Kidney (tissue), 22 donors: Measurements from ENCODE around the gene SP140L. TPM values are rescaled to one million over a fixed set of nuclear protein-coding genes. Genes with fewer than 3 reads are reported as not detected.
A peak's percentile ranks its signal among the peaks of the same experiment; 100 is the strongest.
"Not testable (repeated sequence)": the region's sequence is repeated elsewhere in the genome, so short reads cannot be mapped to it uniquely, and the experiment has no call there.

Experiments used
- DNase-seq, 5 donors: peaks; one replicate each; pipeline ENCODE4 v3.0.0-alpha.2; 2013 to 2020
- FAIRE-seq: peaks from 2 replicates; lab custom pipeline; 2012; peaks lifted over from hg19 to GRCh38; lab: Jason Lieb, UNC
- H3K27ac ChIP-seq, 2 donors: one replicate each; pipeline ENCODE4 v1.7.0; 2013; ENCODE audit warnings: low read depth in 2 of 2, low read length in 2 of 2, inconsistent platforms in 1 of 2
- H3K27me3 ChIP-seq: one replicate; pipeline ENCODE4 v1.7.1; 2013; ENCODE audit warnings: low read length, inconsistent platforms; ENCODE audit not compliant: control insufficient read depth, insufficient read depth
- H3K36me3 ChIP-seq, 3 donors: one replicate each; pipeline versions ENCODE4 v1.7.0 to v1.7.1; 2013; ENCODE audit warnings: low read length in 3 of 3, control low read depth in 1 of 3, inconsistent platforms in 1 of 3; ENCODE audit not compliant: insufficient read depth in 3 of 3, control insufficient read depth in 2 of 3
- H3K4me1 ChIP-seq, 3 donors: one replicate each; pipeline versions ENCODE4 v1.7.0 to v1.7.1; 2013; ENCODE audit warnings: low read length in 3 of 3, inconsistent platforms in 1 of 3, low read depth in 1 of 3; ENCODE audit not compliant: control insufficient read depth in 2 of 3, insufficient read depth in 2 of 3
- H3K4me3 ChIP-seq, 3 donors: one replicate each; pipeline versions ENCODE4 v1.7.0 to v1.8.1; 2013; ENCODE audit warnings: low read length in 3 of 3, control low read depth in 1 of 3, inconsistent platforms in 1 of 3
- H3K9ac ChIP-seq, 3 donors: one replicate each; pipeline versions ENCODE4 v1.7.0 to v1.7.1; 2013; ENCODE audit warnings: low read length in 3 of 3, control low read depth in 1 of 3, inconsistent platforms in 1 of 3
- H3K9me3 ChIP-seq, 3 donors: one replicate each; pipeline versions ENCODE4 v1.7.0 to v1.7.1; 2013; ENCODE audit warnings: low read length in 3 of 3, control low read depth in 1 of 3, inconsistent platforms in 1 of 3; ENCODE audit not compliant: control insufficient read depth in 2 of 3, insufficient read depth in 1 of 3
- CTCF ChIP-seq: IDR thresholded peaks from 3 replicates; pipeline ENCODE4 v1.5.1; 2012; ENCODE audit warnings: mild to moderate bottlenecking, moderate library complexity, borderline replicate concordance; ENCODE audit not compliant: insufficient read depth; ENCODE audit errors: extremely low read depth
- intact Hi-C: fragments of 100-400 bp; cut with DNase I; formaldehyde crosslinking; loops from one replicate; pipeline ENCODE4 v1.11.1; 2022
- long read RNA-seq, 10 donors: library from polyadenylated mRNA in 1 of 10; unstranded in 1 of 10; transcript quantifications; one replicate each; pipeline ENCODE4 v2.0.0 and lab custom pipeline, GENCODE V29; 2021 to 2026
- polyA plus RNA-seq: library from polyadenylated mRNA; stranded (reverse); fragments of 350-450 nt; fragmentation: Illumina TruSeq; extraction: RNeasy Lipid Tissue Mini Kit (QIAGEN cat#74804); gene quantifications from one replicate; pipeline ENCODE4 v1.2.3, GENCODE V29; 2014; ENCODE audit warnings: low read depth, low replicate concordance; ENCODE audit not compliant: insufficient read depth
- total RNA-seq: library from RNA; stranded (reverse); fragmentation: NEBNext Ultra II Directional; extraction: Animal tissue kit (Norgen Biotek cat#: 25700); gene quantifications from one replicate; pipeline ENCODE4 v1.2.1, GENCODE V29; 2021
- donor health status: control.
- donor health status: control.
- donor health status: control.
- donor health status: control.
- donor health status: control.
- donor health status: DM: yes; HTN: yes; CAD: no.
- donor health status: Normal renal cell carcinoma (clear cell type).

SP140L gene
- total RNA-seq (23.8 TPM), polyA plus RNA-seq (4.6 TPM)
- long read RNA-seq, donor 1, result 0 reads
- long read RNA-seq, donor 2, result 0 reads
- long read RNA-seq, donor 3, result 0 reads
- long read RNA-seq, donor 4, partial matches to known transcripts, result 0 of 1 reads
- long read RNA-seq, donor 4, other reads (novel, unspliced or antisense), result 0 of 1 reads
- long read RNA-seq, donor 5, result 0 reads
- long read RNA-seq, donor 6, result 0 reads
- long read RNA-seq, donor 7, transcript SP140L-203 (19 exons, 2,665 nt), result major isoform, 6 of 16 reads
- long read RNA-seq, donor 7, partial matches to known transcripts, result 3 of 16 reads
- long read RNA-seq, donor 7, other reads (novel, unspliced or antisense), result 7 of 16 reads
- long read RNA-seq, donor 8, result 0 reads
- long read RNA-seq, donor 9, result 0 reads
- long read RNA-seq, donor 10, result 0 reads

- TF ChIP-seq CTCF, result no peak
- H3K27ac ChIP-seq, result peak within 1 kb of the TSS; percentile 37 to 83
- H3K4me3 ChIP-seq, result peak within 1 kb of the TSS; percentile 58 to 84 (median 61)
- peak within 1 kb of the TSS; percentile 7 to 50 (median 37) for H3K9ac ChIP-seq
- H3K4me1 ChIP-seq, result peaks cover 0 to 5% (median 0%) of the 10 kb centered on the region in 3 donors
- H3K9me3 ChIP-seq, result no peaks in the 10 kb centered on the region
- DNase-seq (peak in 3 of 5 donors; percentile 16 to 92 (median 73)), FAIRE-seq (no peak)
- no peaks in the 10 kb centered on the region for H3K27me3 ChIP-seq
- intact Hi-C loops, result no loop called here
- no peaks in the 10 kb centered on the region for H3K36me3 ChIP-seq
Observed at GRCh38 chr2:230326453-230327417, at the start of gene SP140L. SP140L (plus strand) TSS chr2:230327193; CDS start chr2:230327270, 77 bp downstream.

GRCh38 chr2:230282936-230283335, 44.1 kb upstream of the SP140L start:
- Histone ChIP-seq H3K27ac (no peak overlapping the region), H3K36me3 (no peaks in the 10 kb centered on the region), H3K4me3 (no peak overlapping the region), H3K9me3 (no peaks in the 10 kb centered on the region), H3K9ac (no peak overlapping the region), H3K27me3 (no peaks in the 10 kb centered on the region), H3K4me1 (no peaks in the 10 kb centered on the region)
- intact Hi-C loops, result no loop called here
- no peak for TF ChIP-seq CTCF
- FAIRE-seq, result no peak
- DNase-seq, result no peak

- no peaks in the 10 kb centered on the region for H3K9me3 ChIP-seq
- no peak overlapping the region for H3K9ac ChIP-seq
- H3K27me3 ChIP-seq, result no peaks in the 10 kb centered on the region
- no peak for DNase-seq
- no peaks in the 10 kb centered on the region for H3K36me3 ChIP-seq
- no peaks in the 10 kb centered on the region for H3K4me1 ChIP-seq
- H3K4me3 ChIP-seq, result no peak overlapping the region
- FAIRE-seq, result no peak
- TF ChIP-seq CTCF, result no peak
- intact Hi-C loops, result no loop called here
- H3K27ac ChIP-seq, result no peak overlapping the region
Observed at GRCh38 chr2:230286048-230286447, 40.9 kb upstream of the SP140L start.

- intact Hi-C loops, H3K27ac ChIP-seq, FAIRE-seq, H3K9ac ChIP-seq, H3K27me3 ChIP-seq, H3K4me1 ChIP-seq, H3K4me3 ChIP-seq, H3K36me3 ChIP-seq, H3K9me3 ChIP-seq: not testable (repeated sequence)
- DNase-seq, result peak in 2 of 5 donors; percentile 2 to 33
Observed at GRCh38 chr2:230289311-230289710, 37.7 kb upstream of the SP140L start.
